ENCODE results near the gene PLP1. TPM values are rescaled to one million over a fixed set of nuclear protein-coding genes. Genes with fewer than 3 reads are reported as not detected.
"Not testable (repeated sequence)": the region's sequence is repeated elsewhere in the genome, so short reads cannot be mapped to it uniquely, and the experiment has no call there.

PLP1 gene
- 0.56 TPM in 1 of 2 replicates, not detected in the other for total RNA-seq
- 0.06 TPM for polyA plus RNA-seq (2012)

- DNase-seq (ENCODE audit: low read depth), result no peak
Observed at GRCh38 chrX:103776546-103776945, at the start of gene PLP1. Gene PLP1, plus strand, starts transcription at chrX:103776840. Its CDS starts 156 bp downstream, at chrX:103776996.

- DNase-seq (ENCODE audit: low read depth), result no peak
Observed at GRCh38 chrX:103727115-103727514, 49.5 kb upstream of the PLP1 start.

- DNase-seq (ENCODE audit: low read depth), result no peak
Observed at GRCh38 chrX:103729015-103729414, 47.6 kb upstream of the PLP1 start.

GRCh38 chrX:103730147-103730795, 46.4 kb upstream of the PLP1 start:
- no peak for DNase-seq (ENCODE audit: low read depth)

GRCh38 chrX:103730796-103731493, 45.7 kb upstream of the PLP1 start:
- DNase-seq (ENCODE audit: low read depth), result peak; percentile 45

- no peak for DNase-seq (ENCODE audit: low read depth)
Observed at GRCh38 chrX:103733017-103733416, 43.6 kb upstream of the PLP1 start.

GRCh38 chrX:103734125-103734760, 42.4 kb upstream of the PLP1 start:
- no peak for DNase-seq (ENCODE audit: low read depth)

GRCh38 chrX:103737696-103738095, 38.9 kb upstream of the PLP1 start:
- no peak for DNase-seq (ENCODE audit: low read depth)

GRCh38 chrX:103739421-103739820, 37.2 kb upstream of the PLP1 start:
- DNase-seq (ENCODE audit: low read depth), result no peak

GRCh38 chrX:103741879-103742278, 34.8 kb upstream of the PLP1 start:
- DNase-seq (ENCODE audit: low read depth), result no peak

- no peak for DNase-seq (ENCODE audit: low read depth)
Observed at GRCh38 chrX:103742339-103742738, 34.3 kb upstream of the PLP1 start.

- DNase-seq (ENCODE audit: low read depth), result no peak
Observed at GRCh38 chrX:103747163-103747562, 29.5 kb upstream of the PLP1 start.

- DNase-seq (ENCODE audit: low read depth), result no peak
Observed at GRCh38 chrX:103754401-103754800, 22.2 kb upstream of the PLP1 start.

GRCh38 chrX:103756736-103757135, 19.9 kb upstream of the PLP1 start:
- peak; percentile 46 for DNase-seq (ENCODE audit: low read depth)

- DNase-seq (ENCODE audit: low read depth), result no peak
Observed at GRCh38 chrX:103758555-103758954, 18.1 kb upstream of the PLP1 start.

- DNase-seq (ENCODE audit: low read depth), result not testable (repeated sequence)
Observed at GRCh38 chrX:103763541-103763940, 13.1 kb upstream of the PLP1 start.

GRCh38 chrX:103766813-103767555, 9.7 kb upstream of the PLP1 start:
- DNase-seq (ENCODE audit: low read depth), result not testable (repeated sequence)

- no peak for DNase-seq (ENCODE audit: low read depth)
Observed at GRCh38 chrX:103773445-103773844, 3.2 kb upstream of the PLP1 start.

- peak; percentile 46 for DNase-seq (ENCODE audit: low read depth)
Observed at GRCh38 chrX:103774070-103774642, 2.5 kb upstream of the PLP1 start.

- DNase-seq (ENCODE audit: low read depth), result peak; percentile 6
Observed at GRCh38 chrX:103779141-103779789, 2.6 kb downstream of the PLP1 start.
